HG02623 (cell line): ENCODE measurements around the gene PSMG2.
A peak's percentile ranks its signal among the peaks of the same experiment; 100 is the strongest.

Experiments
- ATAC-seq: cut with Tn5 transposase; IDR thresholded peaks from one replicate; pipeline ENCODE4 v1.9.1; 2021; ENCODE audit warnings: moderate library complexity; ENCODE audit not compliant: unreplicated experiment

PSMG2 gene, protein sequence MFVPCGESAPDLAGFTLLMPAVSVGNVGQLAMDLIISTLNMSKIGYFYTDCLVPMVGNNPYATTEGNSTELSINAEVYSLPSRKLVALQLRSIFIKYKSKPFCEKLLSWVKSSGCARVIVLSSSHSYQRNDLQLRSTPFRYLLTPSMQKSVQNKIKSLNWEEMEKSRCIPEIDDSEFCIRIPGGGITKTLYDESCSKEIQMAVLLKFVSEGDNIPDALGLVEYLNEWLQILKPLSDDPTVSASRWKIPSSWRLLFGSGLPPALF

GRCh38 chr18:12702221-12703095 is at the start of gene PSMG2, which contains the start of gene CEP76:
Gene PSMG2, plus strand, starts transcription at chr18:12703042. Its CDS starts 66 bp downstream, at chr18:12703108.
Gene CEP76, minus strand, starts transcription at chr18:12702723. Its CDS starts 175 bp downstream, at chr18:12702548.
- ATAC-seq, result peak; percentile 84

GRCh38 chr18:12654971-12655370 is 47.9 kb upstream of the PSMG2 start:
- ATAC-seq, result no peak

DNA sequence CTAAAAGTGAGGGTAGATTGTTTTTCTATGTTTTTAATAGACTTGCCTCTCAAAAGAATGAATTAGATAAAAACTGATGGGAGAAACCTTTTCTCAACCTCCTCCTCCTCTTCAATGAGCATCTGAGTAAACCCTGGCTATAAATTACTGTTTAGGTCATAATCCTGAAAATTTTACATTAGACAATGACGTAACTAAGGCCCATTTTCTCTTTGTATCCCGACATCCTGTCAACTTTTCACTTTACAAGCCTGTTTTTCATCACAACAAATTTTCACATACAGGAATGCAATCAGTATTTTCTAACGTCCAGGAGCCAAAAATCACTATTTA is 46.3 kb upstream of the PSMG2 start:
- no peak for ATAC-seq

GRCh38 chr18:12656938-12657683 is 45.7 kb upstream of the PSMG2 start:
- peak; percentile 31 for ATAC-seq

- peak; percentile 62 for ATAC-seq
Observed at GRCh38 chr18:12657684-12658425, 45.0 kb upstream of the PSMG2 start, which contains the start of gene SPIRE1. Gene SPIRE1, minus strand, starts transcription at chr18:12658107. Its CDS starts 241 bp downstream, at chr18:12657866.

DNA sequence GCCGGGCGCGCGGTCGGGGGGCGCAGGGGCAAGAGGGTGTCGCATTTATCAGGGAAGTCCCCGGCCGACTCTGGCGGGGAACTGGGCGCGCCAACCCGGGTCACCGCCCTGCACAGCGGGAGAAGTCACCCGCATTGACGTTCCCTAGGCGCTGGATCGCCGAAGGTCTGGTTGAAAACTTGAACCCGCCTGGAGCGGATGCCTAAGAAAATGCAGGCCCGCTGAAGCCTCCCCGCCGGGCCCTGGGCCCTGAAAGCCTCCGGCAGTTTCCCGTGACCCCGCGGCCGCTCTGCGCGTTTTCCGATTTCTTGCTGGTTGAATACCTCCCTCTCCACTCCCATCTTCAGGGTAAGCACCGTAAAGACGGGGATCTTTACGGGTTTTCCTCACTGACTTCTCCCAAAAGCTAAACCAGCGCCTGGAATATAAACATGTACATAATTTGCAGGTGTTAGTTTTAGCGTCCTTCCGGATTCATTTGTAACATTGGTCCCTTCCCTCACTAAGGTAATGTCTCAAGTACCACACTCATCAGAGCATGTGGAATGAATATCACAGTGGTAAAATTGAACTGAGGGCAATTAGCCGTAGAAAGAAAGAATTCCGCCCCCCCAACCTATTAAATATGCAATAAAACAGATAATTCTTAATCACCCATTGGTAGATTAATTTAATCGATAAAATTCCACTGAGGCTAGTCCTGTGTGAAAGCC is 44.3 kb upstream of the PSMG2 start:
- ATAC-seq, result no peak

DNA sequence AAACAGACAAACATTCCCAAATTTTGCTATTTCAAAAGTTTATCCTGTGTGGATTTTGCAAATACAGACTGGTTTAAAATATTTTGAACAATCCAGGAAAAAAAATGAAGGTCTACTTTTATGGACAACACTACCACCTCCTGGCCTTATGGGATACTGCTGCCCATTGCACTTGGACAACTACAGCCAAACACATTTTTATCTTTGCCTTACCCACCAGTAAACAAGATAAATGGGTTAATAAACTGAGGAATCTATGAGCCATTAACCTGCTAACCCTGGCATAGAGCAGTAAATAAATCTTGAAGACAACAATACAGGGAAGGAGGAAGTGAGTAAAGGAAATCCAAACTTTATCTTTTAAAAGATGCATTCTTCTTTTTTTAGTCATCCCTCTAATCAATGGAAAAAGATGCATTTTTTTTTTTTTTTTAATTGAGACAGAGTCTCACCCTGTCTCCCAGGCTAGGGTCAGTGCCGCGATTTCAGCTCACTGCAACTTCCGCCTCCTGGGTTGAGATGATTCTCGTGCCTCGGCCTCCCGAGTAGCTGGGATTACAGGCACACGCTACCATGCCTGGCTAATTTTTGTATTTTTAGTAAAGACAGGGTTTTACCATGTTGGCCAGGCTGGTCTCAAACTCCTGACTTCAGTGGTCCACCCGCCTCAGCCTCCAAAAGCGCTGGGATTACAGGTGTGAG is 42.8 kb upstream of the PSMG2 start:
- ATAC-seq, result no peak

DNA sequence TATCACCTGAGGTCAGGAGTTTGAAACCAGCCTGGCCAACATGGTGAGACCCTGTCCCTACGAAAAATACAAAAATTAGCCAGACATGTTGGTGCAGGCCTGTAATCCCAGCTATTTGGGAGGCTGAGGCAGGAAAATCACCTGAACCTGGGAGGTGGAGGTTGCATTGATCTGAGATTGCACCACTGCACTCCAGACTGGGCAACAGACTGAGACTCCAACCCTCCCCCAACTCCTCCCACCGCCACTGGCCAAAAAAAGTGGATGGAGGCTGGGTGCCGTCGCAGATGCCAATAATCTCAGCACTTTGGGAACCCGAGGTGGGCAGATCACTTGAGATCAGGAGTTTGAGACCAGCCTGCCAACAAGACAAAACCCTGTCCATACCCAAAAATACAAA is 34.8 kb upstream of the PSMG2 start:
- ATAC-seq, result no peak

GRCh38 chr18:12679183-12679786 is 23.6 kb upstream of the PSMG2 start:
- ATAC-seq, result no peak

- ATAC-seq, result no peak
Observed at GRCh38 chr18:12686100-12686499, 16.7 kb upstream of the PSMG2 start.

- no peak for ATAC-seq
Observed at GRCh38 chr18:12689256-12689850, 13.5 kb upstream of the PSMG2 start.

DNA sequence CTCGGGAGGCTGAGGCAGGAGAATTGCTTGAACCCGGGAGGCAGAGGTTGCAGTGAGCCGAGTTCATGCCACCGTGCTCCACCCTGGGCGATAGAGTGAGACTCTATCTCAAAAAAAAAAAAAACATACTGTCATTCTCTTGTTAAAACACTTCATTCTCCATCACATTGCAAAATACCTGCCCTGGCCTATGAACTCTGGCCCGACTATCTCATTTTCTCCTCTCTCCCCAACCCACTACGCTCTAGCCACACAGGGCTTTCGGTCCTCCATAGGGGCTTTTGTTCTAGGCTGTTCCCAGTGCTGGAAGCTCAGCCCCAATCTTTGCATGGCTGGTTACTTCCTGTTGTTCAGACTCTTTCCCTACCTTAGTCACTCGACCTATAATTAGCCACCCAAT is 10.6 kb upstream of the PSMG2 start:
- no peak for ATAC-seq

DNA sequence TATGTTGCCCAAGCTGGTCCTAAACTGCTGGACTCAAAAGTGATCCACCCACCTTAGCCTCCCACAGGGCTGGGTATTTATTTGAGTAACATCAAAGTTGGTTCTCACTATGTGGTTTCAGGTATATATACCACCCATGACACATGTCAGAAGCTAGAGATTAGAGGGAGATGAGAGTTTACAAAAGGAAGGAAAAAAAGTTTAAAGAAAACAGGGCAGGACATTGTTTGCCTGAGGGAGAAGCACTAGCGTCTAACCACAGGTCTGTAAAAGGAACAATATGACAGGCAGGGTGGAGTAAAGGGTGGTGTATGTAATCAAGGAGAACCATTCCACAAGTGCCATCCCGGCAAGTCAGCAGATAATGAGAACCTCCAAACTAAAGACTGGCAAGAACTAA is 8.8 kb upstream of the PSMG2 start:
- no peak for ATAC-seq

- no peak for ATAC-seq
Observed at GRCh38 chr18:12699747-12700146, 3.1 kb upstream of the PSMG2 start.

GRCh38 chr18:12701161-12701560 is 1.7 kb upstream of the PSMG2 start:
- no peak for ATAC-seq

- peak; percentile 24 for ATAC-seq
Observed at GRCh38 chr18:12703096-12703567, 290 bp downstream of the PSMG2 start.

GRCh38 chr18:12703664-12704063 is 822 bp downstream of the PSMG2 start:
- no peak for ATAC-seq

GRCh38 chr18:12711446-12711845 is 8.6 kb downstream of the PSMG2 start:
- ATAC-seq, result no peak
